ENCODE data around the gene ANGPTL8.

Gene ANGPTL8

GRCh38 chr19:11204076-11204602 is 35.3 kb upstream of the ANGPTL8 start:
- no peak overlapping the region for H4K91ac ChIP-seq (ENCODE audit: low read depth, low read length, poor library complexity)
- peak overlapping the region; percentile 65 for H4K8ac ChIP-seq (ENCODE audit: low read depth, low read length)
- H2AK5ac ChIP-seq (ENCODE audit: low read depth, low read length) = peak overlapping the region; percentile 63
- H3K79me1 ChIP-seq (ENCODE audit: low read depth, low read length) = peaks cover under 1% of the 10 kb centered on the region
- no peak for DNase-seq (ENCODE audit: low spot score)
- no peak overlapping the region for H2BK5ac ChIP-seq (ENCODE audit: low read length)
- H3K14ac ChIP-seq (ENCODE audit: low read length) = no peak overlapping the region
- H2BK120ac ChIP-seq (ENCODE audit: low read depth, low read length) = no peak overlapping the region
- H3K23ac ChIP-seq (ENCODE audit: low read depth, low read length, poor library complexity) = no peak overlapping the region
- peaks cover 3 to 58% of the 10 kb centered on the region in 2 donors for H3K36me3 ChIP-seq (replicated peaks in 1 of 2; ENCODE audit: control insufficient read depth in 2 of 2, insufficient read depth in 2 of 2, low read length in 2 of 2)
- H3K18ac ChIP-seq (ENCODE audit: low read length) = no peak overlapping the region
- H3K27me3 ChIP-seq (ENCODE audit: control insufficient read depth in 3 of 3, insufficient read depth in 3 of 3, low read depth in 1 of 3, low read length in 3 of 3) = no peaks in the 10 kb centered on the region
- no peak overlapping the region for H3K4ac ChIP-seq (ENCODE audit: low read length)
- no CpG with 5 or more reads among the region's 9 CpGs for WGBS, 2 donors (ENCODE audit: extremely low coverage in 2 of 2, insufficient read length in 2 of 2, insufficient replicate concordance in 1 of 2)
- no peak overlapping the region for H3K4me2 ChIP-seq (ENCODE audit: insufficient read depth, low read length, poor library complexity, severe bottlenecking)
- H2BK15ac ChIP-seq (ENCODE audit: low read length) = no peak overlapping the region
- H3K9ac ChIP-seq (ENCODE audit: low read depth, low read length, poor library complexity) = no peak overlapping the region
- no peak overlapping the region for H3K4me3 ChIP-seq (ENCODE audit: low read length in 2 of 2)
- no peak overlapping the region for H2AFZ ChIP-seq (ENCODE audit: low read length)
- H3K4me1 ChIP-seq (ENCODE audit: control insufficient read depth in 2 of 2, insufficient read depth in 1 of 2, low read depth in 1 of 2, low read length in 2 of 2) = no peaks in the 10 kb centered on the region
- H2BK12ac ChIP-seq (ENCODE audit: low read length) = no peak overlapping the region
- no peak overlapping the region for H3K27ac ChIP-seq (replicated peaks; ENCODE audit: low read length)
- H3K9me3 ChIP-seq (replicated peaks in 1 of 2; ENCODE audit: control insufficient read depth in 2 of 2, insufficient read depth in 1 of 2, low read depth in 1 of 2, low read length in 2 of 2) = peaks cover 0 to 1% of the 10 kb centered on the region in 2 donors

GRCh38 chr19:11204943-11205349 is 34.5 kb upstream of the ANGPTL8 start:
- H3K4me2 ChIP-seq (ENCODE audit: insufficient read depth, low read length, poor library complexity, severe bottlenecking) = no peak overlapping the region
- H2AFZ ChIP-seq (ENCODE audit: low read length) = no peak overlapping the region
- H3K4ac ChIP-seq (ENCODE audit: low read length) = no peak overlapping the region
- peaks cover 5% of the 10 kb centered on the region for H3K79me1 ChIP-seq (ENCODE audit: low read depth, low read length)
- no peaks in the 10 kb centered on the region for H3K4me1 ChIP-seq (ENCODE audit: control insufficient read depth in 2 of 2, insufficient read depth in 1 of 2, low read depth in 1 of 2, low read length in 2 of 2)
- H2AK5ac ChIP-seq (ENCODE audit: low read depth, low read length) = no peak overlapping the region
- no peak overlapping the region for H2BK120ac ChIP-seq (ENCODE audit: low read depth, low read length)
- H2BK5ac ChIP-seq (ENCODE audit: low read length) = no peak overlapping the region
- DNase-seq (ENCODE audit: low spot score) = no peak
- no peak overlapping the region for H3K18ac ChIP-seq (ENCODE audit: low read length)
- WGBS, 2 donors (ENCODE audit: extremely low coverage in 2 of 2, insufficient read length in 2 of 2, insufficient replicate concordance in 1 of 2) = no CpG with 5 or more reads among the region's 5 CpGs
- H3K36me3 ChIP-seq (replicated peaks in 1 of 2; ENCODE audit: control insufficient read depth in 2 of 2, insufficient read depth in 2 of 2, low read length in 2 of 2) = peaks cover 5 to 55% of the 10 kb centered on the region in 2 donors
- H2BK12ac ChIP-seq (ENCODE audit: low read length) = no peak overlapping the region
- no peak overlapping the region for H3K14ac ChIP-seq (ENCODE audit: low read length)
- no peak overlapping the region for H2BK15ac ChIP-seq (ENCODE audit: low read length)
- no peaks in the 10 kb centered on the region for H3K27me3 ChIP-seq (ENCODE audit: control insufficient read depth in 3 of 3, insufficient read depth in 3 of 3, low read depth in 1 of 3, low read length in 3 of 3)
- H3K9me3 ChIP-seq (replicated peaks in 1 of 2; ENCODE audit: control insufficient read depth in 2 of 2, insufficient read depth in 1 of 2, low read depth in 1 of 2, low read length in 2 of 2) = peaks cover 0 to 4% of the 10 kb centered on the region in 2 donors
- no peak overlapping the region for H3K27ac ChIP-seq (replicated peaks; ENCODE audit: low read length)
- no peak overlapping the region for H4K91ac ChIP-seq (ENCODE audit: low read depth, low read length, poor library complexity)
- H4K8ac ChIP-seq (ENCODE audit: low read depth, low read length) = no peak overlapping the region
- H3K23ac ChIP-seq (ENCODE audit: low read depth, low read length, poor library complexity) = no peak overlapping the region
- H3K9ac ChIP-seq (ENCODE audit: low read depth, low read length, poor library complexity) = no peak overlapping the region
- H3K4me3 ChIP-seq (ENCODE audit: low read length in 2 of 2) = no peak overlapping the region

GRCh38 chr19:11205939-11206570 is 33.4 kb upstream of the ANGPTL8 start:
- H3K27me3 ChIP-seq (ENCODE audit: control insufficient read depth in 3 of 3, insufficient read depth in 3 of 3, low read depth in 1 of 3, low read length in 3 of 3) = no peaks in the 10 kb centered on the region
- H3K4ac ChIP-seq (ENCODE audit: low read length) = no peak overlapping the region
- no peak overlapping the region for H2AK5ac ChIP-seq (ENCODE audit: low read depth, low read length)
- WGBS, 2 donors (ENCODE audit: extremely low coverage in 2 of 2, insufficient read length in 2 of 2, insufficient replicate concordance in 1 of 2) = no CpG with 5 or more reads among the region's 9 CpGs
- peaks cover 0 to 4% of the 10 kb centered on the region in 2 donors for H3K9me3 ChIP-seq (replicated peaks in 1 of 2; ENCODE audit: control insufficient read depth in 2 of 2, insufficient read depth in 1 of 2, low read depth in 1 of 2, low read length in 2 of 2)
- H3K23ac ChIP-seq (ENCODE audit: low read depth, low read length, poor library complexity) = no peak overlapping the region
- H4K91ac ChIP-seq (ENCODE audit: low read depth, low read length, poor library complexity) = no peak overlapping the region
- H3K4me3 ChIP-seq (ENCODE audit: low read length in 2 of 2) = no peak overlapping the region
- no peak overlapping the region for H3K27ac ChIP-seq (replicated peaks; ENCODE audit: low read length)
- H2BK12ac ChIP-seq (ENCODE audit: low read length) = no peak overlapping the region
- H3K18ac ChIP-seq (ENCODE audit: low read length) = no peak overlapping the region
- H2BK15ac ChIP-seq (ENCODE audit: low read length) = no peak overlapping the region
- H3K79me1 ChIP-seq (ENCODE audit: low read depth, low read length) = peaks cover 7% of the 10 kb centered on the region
- H2BK120ac ChIP-seq (ENCODE audit: low read depth, low read length) = no peak overlapping the region
- no peak overlapping the region for H4K8ac ChIP-seq (ENCODE audit: low read depth, low read length)
- H2BK5ac ChIP-seq (ENCODE audit: low read length) = no peak overlapping the region
- DNase-seq (ENCODE audit: low spot score) = no peak
- no peak overlapping the region for H3K9ac ChIP-seq (ENCODE audit: low read depth, low read length, poor library complexity)
- no peaks in the 10 kb centered on the region for H3K4me1 ChIP-seq (ENCODE audit: control insufficient read depth in 2 of 2, insufficient read depth in 1 of 2, low read depth in 1 of 2, low read length in 2 of 2)
- H3K14ac ChIP-seq (ENCODE audit: low read length) = no peak overlapping the region
- no peak overlapping the region for H3K4me2 ChIP-seq (ENCODE audit: insufficient read depth, low read length, poor library complexity, severe bottlenecking)
- H2AFZ ChIP-seq (ENCODE audit: low read length) = no peak overlapping the region
- H3K36me3 ChIP-seq (replicated peaks in 1 of 2; ENCODE audit: control insufficient read depth in 2 of 2, insufficient read depth in 2 of 2, low read length in 2 of 2) = peaks cover 5 to 55% of the 10 kb centered on the region in 2 donors

GRCh38 chr19:11208561-11209471 is 30.6 kb upstream of the ANGPTL8 start:
- Histone ChIP-seq H2AFZ (ENCODE audit: low read length) (no peak overlapping the region), H3K18ac (ENCODE audit: low read length) (peak overlapping the region; percentile 8), H3K14ac (ENCODE audit: low read length) (no peak overlapping the region), H2BK5ac (ENCODE audit: low read length) (no peak overlapping the region), H3K4me1 (ENCODE audit: control insufficient read depth in 2 of 2, insufficient read depth in 1 of 2, low read depth in 1 of 2, low read length in 2 of 2) (no peaks in the 10 kb centered on the region), H3K4me2 (ENCODE audit: insufficient read depth, low read length, poor library complexity, severe bottlenecking) (no peak overlapping the region), H3K9ac (ENCODE audit: low read depth, low read length, poor library complexity) (peak overlapping the region; percentile 70), H4K91ac (ENCODE audit: low read depth, low read length, poor library complexity) (peak overlapping the region; percentile 12), H3K27ac (replicated peaks; ENCODE audit: low read length) (no peak overlapping the region), H4K8ac (ENCODE audit: low read depth, low read length) (peak overlapping the region; percentile 92), H3K23ac (ENCODE audit: low read depth, low read length, poor library complexity) (peak overlapping the region; percentile 80), H3K79me1 (ENCODE audit: low read depth, low read length) (peaks cover 10% of the 10 kb centered on the region), H3K9me3 (replicated peaks in 1 of 2; ENCODE audit: control insufficient read depth in 2 of 2, insufficient read depth in 1 of 2, low read depth in 1 of 2, low read length in 2 of 2) (peaks cover 0 to 4% of the 10 kb centered on the region in 2 donors), H2BK12ac (ENCODE audit: low read length) (peak overlapping the region; percentile 88), H3K4ac (ENCODE audit: low read length) (peak overlapping the region; percentile 2), H3K36me3 (replicated peaks in 1 of 2; ENCODE audit: control insufficient read depth in 2 of 2, insufficient read depth in 2 of 2, low read length in 2 of 2) (peaks cover 5 to 49% of the 10 kb centered on the region in 2 donors), H2BK120ac (ENCODE audit: low read depth, low read length) (no peak overlapping the region), H2BK15ac (ENCODE audit: low read length) (no peak overlapping the region), H2AK5ac (ENCODE audit: low read depth, low read length) (no peak overlapping the region), H3K27me3 (ENCODE audit: control insufficient read depth in 3 of 3, insufficient read depth in 3 of 3, low read depth in 1 of 3, low read length in 3 of 3) (no peaks in the 10 kb centered on the region), H3K4me3 (ENCODE audit: low read length in 2 of 2) (peak overlapping the region in 1 of 2 donors; percentile 13)
- no CpG with 5 or more reads among the region's 38 CpGs for WGBS, 2 donors (ENCODE audit: extremely low coverage in 2 of 2, insufficient read length in 2 of 2, insufficient replicate concordance in 1 of 2)
- DNase-seq (ENCODE audit: low spot score) = no peak
